ENCODE measurements around the gene HIP1R.

The HIP1R gene

GRCh38 chr12:122834104-122834920 lies 945 bp upstream of the HIP1R start:
- H3K4me2 ChIP-seq (ENCODE audit: insufficient read depth, low read length), result peak overlapping the region; percentile 76
- no peaks in the 10 kb centered on the region for H3K36me3 ChIP-seq (ENCODE audit: insufficient read depth, low read length)
- TF ChIP-seq EZH2 (IDR thresholded peaks at IDR 0.05; ENCODE audit: borderline replicate concordance, low read depth, low read length, severe bottlenecking), result no peak
- TF ChIP-seq, protein P1, sequence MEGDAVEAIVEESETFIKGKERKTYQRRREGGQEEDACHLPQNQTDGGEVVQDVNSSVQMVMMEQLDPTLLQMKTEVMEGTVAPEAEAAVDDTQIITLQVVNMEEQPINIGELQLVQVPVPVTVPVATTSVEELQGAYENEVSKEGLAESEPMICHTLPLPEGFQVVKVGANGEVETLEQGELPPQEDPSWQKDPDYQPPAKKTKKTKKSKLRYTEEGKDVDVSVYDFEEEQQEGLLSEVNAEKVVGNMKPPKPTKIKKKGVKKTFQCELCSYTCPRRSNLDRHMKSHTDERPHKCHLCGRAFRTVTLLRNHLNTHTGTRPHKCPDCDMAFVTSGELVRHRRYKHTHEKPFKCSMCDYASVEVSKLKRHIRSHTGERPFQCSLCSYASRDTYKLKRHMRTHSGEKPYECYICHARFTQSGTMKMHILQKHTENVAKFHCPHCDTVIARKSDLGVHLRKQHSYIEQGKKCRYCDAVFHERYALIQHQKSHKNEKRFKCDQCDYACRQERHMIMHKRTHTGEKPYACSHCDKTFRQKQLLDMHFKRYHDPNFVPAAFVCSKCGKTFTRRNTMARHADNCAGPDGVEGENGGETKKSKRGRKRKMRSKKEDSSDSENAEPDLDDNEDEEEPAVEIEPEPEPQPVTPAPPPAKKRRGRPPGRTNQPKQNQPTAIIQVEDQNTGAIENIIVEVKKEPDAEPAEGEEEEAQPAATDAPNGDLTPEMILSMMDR (IDR thresholded peaks at IDR 0.05; ENCODE audit: borderline replicate concordance, extremely low read depth, low read length, poor library complexity, severe bottlenecking), result peak; percentile 28
- no peaks in the 10 kb centered on the region for H3K27me3 ChIP-seq (ENCODE audit: insufficient read depth, low read length, poor library complexity)
- no peaks in the 10 kb centered on the region for H3K9me3 ChIP-seq (ENCODE audit: insufficient read depth, low read length, severe bottlenecking)
- H3K4me1 ChIP-seq (ENCODE audit: insufficient read depth, low read length), result peaks cover 23% of the 10 kb centered on the region
- no peak for ATAC-seq (ENCODE audit: insufficient read depth, low read depth)
- no peak for DNase-seq
- H3K4me3 ChIP-seq (ENCODE audit: low read depth in 1 of 2, low read length in 2 of 2), result peak overlapping the region in 1 of 2 experiments; percentile 47; a peak in 2 of 4 replicates
- peak overlapping the region; percentile 36; the same call in 1 of the 2 replicates for H2AFZ ChIP-seq (ENCODE audit: low read depth, low read length)
- peaks cover 3% of the 10 kb centered on the region for H4K20me1 ChIP-seq (ENCODE audit: insufficient read depth, low read length)
- H3K79me2 ChIP-seq (ENCODE audit: insufficient read depth, low read length), result peaks cover 3% of the 10 kb centered on the region; the same call in 1 of the 2 replicates
- peak overlapping the region; percentile 22; the same call in 1 of the 2 replicates for H3K9ac ChIP-seq (ENCODE audit: low read depth, low read length)
- H3K27ac ChIP-seq (ENCODE audit: low read length), result no peak overlapping the region

DNA sequence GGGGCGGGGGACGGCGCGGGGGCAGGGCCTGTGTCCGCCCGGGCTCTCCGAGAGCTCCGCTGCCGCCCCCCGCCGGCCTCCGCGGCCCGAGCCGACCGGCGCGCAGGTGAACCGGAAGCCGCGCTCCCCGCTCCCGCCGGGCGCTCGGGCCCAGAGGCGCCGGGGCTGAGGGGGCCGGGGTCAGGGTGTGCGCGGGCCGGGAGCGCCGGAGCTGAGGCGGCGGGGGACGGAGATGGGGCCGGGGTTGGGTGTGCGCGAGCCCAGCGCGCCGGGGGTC lies 431 bp downstream of the HIP1R start:
- H3K9me3 ChIP-seq (ENCODE audit: insufficient read depth, low read length, severe bottlenecking), result no peaks in the 10 kb centered on the region
- no peak overlapping the region for H2AFZ ChIP-seq (ENCODE audit: low read depth, low read length)
- no peak overlapping the region; the same call in 1 of the 2 replicates for H3K27ac ChIP-seq (ENCODE audit: low read length)
- peaks cover 23% of the 10 kb centered on the region for H3K4me1 ChIP-seq (ENCODE audit: insufficient read depth, low read length)
- H3K4me2 ChIP-seq (ENCODE audit: insufficient read depth, low read length), result peak overlapping the region; percentile 76
- ATAC-seq (ENCODE audit: insufficient read depth, low read depth) (peak; percentile 60), DNase-seq (peak; percentile 27)
- H3K9ac ChIP-seq (ENCODE audit: low read depth, low read length), result peak overlapping the region; percentile 54
- H3K79me2 ChIP-seq (ENCODE audit: insufficient read depth, low read length), result peaks cover 6% of the 10 kb centered on the region; the same call in 1 of the 2 replicates
- H3K27me3 ChIP-seq (ENCODE audit: insufficient read depth, low read length, poor library complexity), result no peaks in the 10 kb centered on the region
- peaks cover 10% of the 10 kb centered on the region for H4K20me1 ChIP-seq (ENCODE audit: insufficient read depth, low read length)
- no peaks in the 10 kb centered on the region for H3K36me3 ChIP-seq (ENCODE audit: insufficient read depth, low read length)
- TF ChIP-seq, protein P1 (IDR thresholded peaks at IDR 0.05; ENCODE audit: borderline replicate concordance, extremely low read depth, low read length, poor library complexity, severe bottlenecking), result no peak
- TF ChIP-seq EZH2 (IDR thresholded peaks at IDR 0.05; ENCODE audit: borderline replicate concordance, low read depth, low read length, severe bottlenecking), result no peak
- H3K4me3 ChIP-seq (ENCODE audit: low read depth in 1 of 2, low read length in 2 of 2), result peak overlapping the region; percentile 28 to 61; a peak in 3 of 4 replicates

DNA sequence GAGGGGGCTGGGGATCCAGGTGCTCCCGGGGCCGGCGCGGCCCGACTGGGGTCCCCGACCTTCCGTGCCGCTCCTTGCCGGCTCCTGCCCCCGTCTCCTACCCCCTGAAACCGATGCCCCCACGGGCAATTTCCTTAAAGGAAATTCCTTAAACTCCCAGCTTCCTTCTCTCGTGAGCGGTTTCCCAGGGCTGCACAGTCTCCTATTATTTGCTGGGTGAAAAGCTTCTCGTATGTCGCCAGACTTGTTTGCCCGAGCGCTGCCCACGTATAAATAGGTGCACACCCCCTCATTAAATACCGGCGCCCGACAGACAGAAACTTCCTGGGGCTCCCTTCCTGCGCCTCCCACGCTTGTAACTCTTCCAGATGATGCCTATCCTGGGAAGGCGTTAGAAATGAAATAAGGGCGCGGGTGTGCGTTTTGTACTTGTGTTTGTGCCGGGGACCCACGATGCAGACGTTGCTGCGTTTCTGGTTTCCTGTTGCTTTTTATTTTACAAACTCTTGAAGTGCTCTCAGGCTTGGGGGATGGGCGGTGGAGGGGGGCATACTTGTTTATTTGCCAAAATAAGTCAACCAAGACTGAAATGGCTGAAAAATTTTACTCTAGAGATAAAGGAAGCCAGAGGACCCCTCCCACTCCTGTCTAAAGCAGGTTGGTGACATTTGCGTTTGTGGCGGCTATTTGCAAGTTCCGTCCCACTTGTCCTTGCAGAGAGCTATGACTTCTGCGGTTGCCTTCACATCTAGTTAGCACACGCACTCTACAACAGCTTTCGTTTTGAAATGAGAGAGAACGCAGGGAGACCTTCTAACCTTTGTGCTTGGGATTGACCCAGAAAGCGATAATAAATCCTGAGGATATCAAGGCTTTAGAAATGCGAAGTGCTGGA lies 1.0 kb downstream of the HIP1R start:
- Histone ChIP-seq H3K36me3 (ENCODE audit: insufficient read depth, low read length) (no peaks in the 10 kb centered on the region), H3K4me3 (ENCODE audit: low read depth in 1 of 2, low read length in 2 of 2) (peak overlapping the region; percentile 28 to 61; a peak in 3 of 4 replicates), H4K20me1 (ENCODE audit: insufficient read depth, low read length) (peaks cover 10% of the 10 kb centered on the region), H3K9ac (ENCODE audit: low read depth, low read length) (peak overlapping the region; percentile 54), H3K4me2 (ENCODE audit: insufficient read depth, low read length) (peak overlapping the region; percentile 76), H2AFZ (ENCODE audit: low read depth, low read length) (peak overlapping the region; percentile 74), H3K79me2 (ENCODE audit: insufficient read depth, low read length) (peaks cover 6% of the 10 kb centered on the region; the same call in 1 of the 2 replicates), H3K27me3 (ENCODE audit: insufficient read depth, low read length, poor library complexity) (no peaks in the 10 kb centered on the region), H3K4me1 (ENCODE audit: insufficient read depth, low read length) (peaks cover 23% of the 10 kb centered on the region), H3K9me3 (ENCODE audit: insufficient read depth, low read length, severe bottlenecking) (no peaks in the 10 kb centered on the region), H3K27ac (ENCODE audit: low read length) (peak overlapping the region; percentile 22; the same call in 1 of the 2 replicates)
- peak; percentile 76 for TF ChIP-seq EZH2 (IDR thresholded peaks at IDR 0.05; ENCODE audit: borderline replicate concordance, low read depth, low read length, severe bottlenecking)
- TF ChIP-seq, protein P1 (IDR thresholded peaks at IDR 0.05; ENCODE audit: borderline replicate concordance, extremely low read depth, low read length, poor library complexity, severe bottlenecking), result no peak
- ATAC-seq (ENCODE audit: insufficient read depth, low read depth) (peak; percentile 60), DNase-seq (peak; percentile 58)

Data from DND-41 (cell line).